BE2C (cell line): Measurements from ENCODE around the gene BTG2.

Experiments
- DNase-seq: peaks from one replicate; pipeline ENCODE4 v3.0.0-alpha.2; 2020
- H3K27me3 ChIP-seq: fragments of 250-450 bp; sonication (Bioruptor Pico); 2 replicates; pipeline ENCODE4 v1.5.1; 2020; ENCODE audit warnings: mild to moderate bottlenecking
- H3K36me3 ChIP-seq: fragments of 250-450 bp; sonication (Bioruptor Pico); 2 replicates; pipeline ENCODE4 v1.5.1; 2020; ENCODE audit warnings: mild to moderate bottlenecking
- H3K4me1 ChIP-seq: fragments of 250-450 bp; sonication (Bioruptor Pico); 2 replicates; pipeline ENCODE4 v1.5.1; 2020
- H3K4me3 ChIP-seq: 2 replicates; pipeline ENCODE4 v1.5.1; 2011; ENCODE audit warnings: low read depth, low read length
- H3K9me3 ChIP-seq: fragments of 250-450 bp; sonication (Bioruptor Pico); 2 replicates; pipeline ENCODE4 v1.5.1; 2020
- TF ChIP-seq, protein P1 (sequence below): IDR thresholded peaks from 2 replicates; pipeline ENCODE4 v1.5.1; 2012; ENCODE audit warnings: mild to moderate bottlenecking, low read depth, low read length

The BTG2 gene

DNA sequence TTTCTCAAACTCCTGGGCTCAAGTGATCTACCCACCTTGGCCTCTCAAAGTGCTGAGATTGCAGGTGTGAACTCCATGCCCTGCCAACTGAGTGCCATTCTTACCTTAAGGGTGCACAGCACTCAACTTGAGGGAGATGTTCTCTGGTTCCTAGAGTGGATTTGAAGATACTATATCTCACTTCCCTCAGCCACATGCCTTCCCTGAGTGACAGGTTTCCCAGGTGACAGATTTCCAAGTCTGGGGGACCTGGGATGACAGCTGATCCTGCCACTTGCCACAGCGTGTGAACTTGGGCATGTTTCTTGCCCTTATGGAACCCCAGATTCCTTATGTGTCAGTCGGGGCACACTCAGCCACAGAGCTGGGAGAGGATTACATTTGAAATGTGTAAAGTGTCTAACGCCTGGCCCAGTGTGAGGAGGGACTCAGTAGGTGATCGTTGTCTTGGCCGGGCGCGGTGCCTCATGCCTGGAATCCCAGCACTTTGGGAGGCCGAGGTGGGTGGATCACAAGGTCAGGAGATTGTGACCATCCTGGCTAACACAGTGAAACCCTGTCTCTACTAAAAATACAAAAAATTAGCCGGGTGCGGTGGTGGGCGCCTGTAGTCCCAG lies 29.6 kb upstream of the BTG2 start:
- H3K4me3 ChIP-seq = no peak overlapping the region
- H3K9me3 ChIP-seq = no peaks in the 10 kb centered on the region
- peaks cover 31% of the 10 kb centered on the region for H3K4me1 ChIP-seq
- H3K27me3 ChIP-seq = no peaks in the 10 kb centered on the region
- H3K36me3 ChIP-seq = no peaks in the 10 kb centered on the region
- no peak for DNase-seq
- TF ChIP-seq, protein P1, sequence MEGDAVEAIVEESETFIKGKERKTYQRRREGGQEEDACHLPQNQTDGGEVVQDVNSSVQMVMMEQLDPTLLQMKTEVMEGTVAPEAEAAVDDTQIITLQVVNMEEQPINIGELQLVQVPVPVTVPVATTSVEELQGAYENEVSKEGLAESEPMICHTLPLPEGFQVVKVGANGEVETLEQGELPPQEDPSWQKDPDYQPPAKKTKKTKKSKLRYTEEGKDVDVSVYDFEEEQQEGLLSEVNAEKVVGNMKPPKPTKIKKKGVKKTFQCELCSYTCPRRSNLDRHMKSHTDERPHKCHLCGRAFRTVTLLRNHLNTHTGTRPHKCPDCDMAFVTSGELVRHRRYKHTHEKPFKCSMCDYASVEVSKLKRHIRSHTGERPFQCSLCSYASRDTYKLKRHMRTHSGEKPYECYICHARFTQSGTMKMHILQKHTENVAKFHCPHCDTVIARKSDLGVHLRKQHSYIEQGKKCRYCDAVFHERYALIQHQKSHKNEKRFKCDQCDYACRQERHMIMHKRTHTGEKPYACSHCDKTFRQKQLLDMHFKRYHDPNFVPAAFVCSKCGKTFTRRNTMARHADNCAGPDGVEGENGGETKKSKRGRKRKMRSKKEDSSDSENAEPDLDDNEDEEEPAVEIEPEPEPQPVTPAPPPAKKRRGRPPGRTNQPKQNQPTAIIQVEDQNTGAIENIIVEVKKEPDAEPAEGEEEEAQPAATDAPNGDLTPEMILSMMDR = no peak

DNA sequence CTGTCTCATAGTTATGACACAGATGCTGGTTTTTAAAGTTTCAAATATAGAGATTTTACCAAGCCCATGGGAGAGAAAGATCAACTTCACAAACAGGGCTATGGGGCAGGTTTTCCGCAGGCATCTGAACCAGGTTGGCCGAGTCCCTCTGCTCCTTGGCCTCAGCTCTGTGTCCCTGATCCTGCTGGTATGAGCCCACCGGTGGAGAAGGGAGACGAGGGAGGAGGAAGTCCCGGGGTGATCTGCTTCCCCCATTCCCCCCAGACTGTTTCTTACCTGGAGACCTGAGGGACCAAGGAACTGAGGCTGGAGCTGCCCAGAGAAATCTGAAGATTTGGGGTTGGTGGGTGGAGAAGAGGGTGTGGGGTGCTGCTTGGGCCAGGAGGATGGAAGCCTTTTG lies 28.9 kb upstream of the BTG2 start:
- no peaks in the 10 kb centered on the region for H3K36me3 ChIP-seq
- peaks cover 28% of the 10 kb centered on the region for H3K4me1 ChIP-seq
- H3K9me3 ChIP-seq = no peaks in the 10 kb centered on the region
- H3K4me3 ChIP-seq = no peak overlapping the region
- DNase-seq = no peak
- no peaks in the 10 kb centered on the region for H3K27me3 ChIP-seq
- TF ChIP-seq, protein P1 = no peak

DNA sequence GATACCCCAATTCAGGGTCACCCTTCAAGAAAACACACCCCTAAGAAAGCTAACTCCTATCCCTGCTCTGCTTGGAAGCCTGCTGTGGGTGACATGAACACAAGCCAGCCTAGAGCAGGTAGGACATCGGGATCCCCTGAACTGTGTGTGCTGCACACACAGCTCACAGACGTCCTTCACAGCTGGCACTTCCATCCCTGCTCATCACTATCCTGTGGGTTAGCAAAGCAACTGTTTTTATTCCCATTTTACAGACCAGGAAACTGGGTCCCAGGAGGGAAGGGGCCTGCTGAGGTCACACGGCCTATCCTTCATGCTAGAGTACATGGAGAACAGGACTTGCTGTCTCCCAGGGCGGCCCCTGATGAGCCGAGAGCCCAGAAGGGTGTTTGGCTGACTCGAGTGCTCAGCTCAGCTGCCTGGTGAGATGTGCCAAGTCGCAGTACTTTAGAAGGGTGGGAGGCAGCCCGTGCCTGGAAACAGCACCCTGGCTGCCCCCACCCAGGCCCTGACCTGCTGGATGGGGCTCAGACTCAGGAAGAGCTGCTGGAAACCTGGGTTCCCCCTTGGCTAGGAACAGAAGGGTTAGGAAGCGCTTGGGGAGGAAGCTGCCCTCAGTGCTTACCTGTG lies 28.3 kb upstream of the BTG2 start:
- no peaks in the 10 kb centered on the region for H3K36me3 ChIP-seq
- H3K4me1 ChIP-seq = peaks cover 30% of the 10 kb centered on the region
- TF ChIP-seq, protein P1 = no peak
- no peak overlapping the region for H3K4me3 ChIP-seq
- no peak for DNase-seq
- H3K9me3 ChIP-seq = no peaks in the 10 kb centered on the region
- no peaks in the 10 kb centered on the region for H3K27me3 ChIP-seq

DNA sequence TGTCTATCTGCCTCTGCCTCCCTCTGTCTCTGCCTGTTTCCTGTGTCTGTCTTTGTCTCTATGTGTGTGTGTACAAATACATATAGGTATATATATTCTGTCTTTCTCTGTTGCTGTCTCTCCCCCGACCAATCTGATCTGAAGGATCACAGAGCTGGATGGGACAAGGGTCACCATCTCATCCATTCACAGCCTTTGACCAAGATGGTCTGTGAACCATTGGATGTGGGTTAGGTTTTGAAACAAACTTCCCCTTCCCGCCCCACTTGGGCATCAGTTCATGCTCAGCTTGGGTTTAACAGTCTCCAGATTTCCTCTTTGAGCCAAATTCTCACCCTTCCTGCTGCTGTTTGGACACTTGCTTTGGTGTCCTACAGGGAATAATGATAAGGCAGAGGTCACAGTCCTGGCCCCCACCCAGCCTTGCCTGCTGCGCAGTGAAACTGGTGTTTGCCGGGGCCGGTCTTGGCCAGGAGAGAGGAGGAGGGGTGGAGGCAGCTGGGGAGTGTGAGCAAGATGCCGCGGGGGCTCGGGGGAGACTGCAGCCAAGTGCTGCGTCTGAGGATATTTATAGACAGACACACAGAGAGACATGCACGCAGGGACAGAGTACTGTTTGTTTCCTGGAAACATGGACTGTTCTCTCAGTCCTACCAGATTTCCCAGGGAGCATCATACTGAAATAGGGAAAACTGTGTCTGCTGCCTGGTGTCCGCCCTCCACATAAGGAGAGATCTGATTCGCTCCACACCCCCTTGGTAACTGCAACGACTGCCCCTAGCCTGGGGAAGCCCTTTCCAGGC lies 27.0 kb upstream of the BTG2 start:
- peaks cover 37% of the 10 kb centered on the region for H3K4me1 ChIP-seq
- no peaks in the 10 kb centered on the region for H3K9me3 ChIP-seq
- TF ChIP-seq, protein P1 = no peak
- H3K36me3 ChIP-seq = no peaks in the 10 kb centered on the region
- DNase-seq = peak; percentile 82
- H3K4me3 ChIP-seq = peak overlapping the region; percentile 45
- H3K27me3 ChIP-seq = no peaks in the 10 kb centered on the region

DNA sequence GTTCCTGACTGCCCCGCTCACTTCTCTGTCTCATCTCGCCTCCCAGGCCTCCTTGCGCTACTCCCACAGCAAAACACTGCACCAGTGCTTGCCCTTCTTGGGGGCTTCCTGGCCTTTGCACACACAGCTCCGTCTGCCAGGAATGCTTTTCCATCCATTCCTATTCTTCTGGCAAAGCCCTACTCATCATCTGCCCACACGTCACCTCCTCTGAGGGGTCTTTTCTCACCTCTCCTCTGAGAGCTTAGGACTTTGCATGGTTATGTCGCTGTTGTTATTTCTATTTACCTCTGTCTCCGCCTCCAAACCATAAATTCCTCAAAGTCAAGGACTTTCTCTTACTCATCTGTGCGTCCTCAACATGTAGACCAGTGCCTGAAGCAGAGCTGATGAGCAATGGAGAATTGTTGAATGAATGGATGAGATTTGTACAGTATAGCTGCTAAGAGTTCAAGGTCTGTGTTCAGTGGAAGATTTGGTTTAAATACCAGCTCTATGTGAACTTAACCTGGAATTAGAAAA lies 26.4 kb upstream of the BTG2 start:
- H3K36me3 ChIP-seq = no peaks in the 10 kb centered on the region
- DNase-seq = no peak
- peaks cover 32% of the 10 kb centered on the region for H3K4me1 ChIP-seq
- no peaks in the 10 kb centered on the region for H3K27me3 ChIP-seq
- H3K9me3 ChIP-seq = no peaks in the 10 kb centered on the region
- H3K4me3 ChIP-seq = peak overlapping the region; percentile 45
- TF ChIP-seq, protein P1 = no peak
